GM19438 (cell line): ENCODE measurements around the gene TIE1.
"Not testable (repeated sequence)": the region's sequence is repeated elsewhere in the genome, so short reads cannot be mapped to it uniquely, and the experiment has no call there.

Experiments used
- ATAC-seq: cut with Tn5 transposase; IDR thresholded peaks from one replicate; pipeline ENCODE4 v1.9.1; 2021; ENCODE audit warnings: low read depth; ENCODE audit not compliant: unreplicated experiment

The TIE1 gene

GRCh38 chr1:43358746-43359693, 58.2 kb downstream of the TIE1 start, which contains the start of gene CDC20:
CDC20 (plus strand) TSS chr1:43358981; CDS start chr1:43359216, 235 bp downstream.
- ATAC-seq, result peak; percentile 88

- no peak for ATAC-seq
Observed at GRCh38 chr1:43359696-43360095, 58.9 kb downstream of the TIE1 start.

GRCh38 chr1:43360616-43361015, 59.8 kb downstream of the TIE1 start:
- no peak for ATAC-seq

- ATAC-seq, result no peak
Observed at GRCh38 chr1:43363283-43363934, 62.6 kb downstream of the TIE1 start.

GRCh38 chr1:43363935-43364525, 63.2 kb downstream of the TIE1 start:
- no peak for ATAC-seq

GRCh38 chr1:43365678-43366077, 64.9 kb downstream of the TIE1 start:
- no peak for ATAC-seq

GRCh38 chr1:43366179-43366578, 65.4 kb downstream of the TIE1 start:
- ATAC-seq, result no peak

- no peak for ATAC-seq
Observed at GRCh38 chr1:43366601-43367025, 65.8 kb downstream of the TIE1 start.

GRCh38 chr1:43367026-43367903, 66.5 kb downstream of the TIE1 start:
- ATAC-seq, result peak; percentile 40

- peak; percentile 63 for ATAC-seq
Observed at GRCh38 chr1:43367904-43368645, 67.3 kb downstream of the TIE1 start, which contains the start of gene ELOVL1. ELOVL1 (minus strand) TSS chr1:43368011; CDS start chr1:43365609, 2,402 bp downstream.

GRCh38 chr1:43368646-43369020, 67.9 kb downstream of the TIE1 start:
- ATAC-seq, result no peak

- ATAC-seq, result not testable (repeated sequence)
Observed at GRCh38 chr1:43369779-43370178, 69.0 kb downstream of the TIE1 start.

GRCh38 chr1:43370564-43370963, 69.8 kb downstream of the TIE1 start:
- no peak for ATAC-seq

GRCh38 chr1:43372172-43372571, 71.4 kb downstream of the TIE1 start:
- ATAC-seq, result no peak
